GM19468 (cell line): ENCODE measurements around the gene TBC1D24.

Experiments used
- ATAC-seq: cut with Tn5 transposase; IDR thresholded peaks from one replicate; pipeline ENCODE4 v1.9.1; 2021; ENCODE audit warnings: mild to moderate bottlenecking, moderate library complexity, moderate number of reproducible peaks; ENCODE audit not compliant: unreplicated experiment; ENCODE audit errors: extremely low read depth

Gene TBC1D24

DNA sequence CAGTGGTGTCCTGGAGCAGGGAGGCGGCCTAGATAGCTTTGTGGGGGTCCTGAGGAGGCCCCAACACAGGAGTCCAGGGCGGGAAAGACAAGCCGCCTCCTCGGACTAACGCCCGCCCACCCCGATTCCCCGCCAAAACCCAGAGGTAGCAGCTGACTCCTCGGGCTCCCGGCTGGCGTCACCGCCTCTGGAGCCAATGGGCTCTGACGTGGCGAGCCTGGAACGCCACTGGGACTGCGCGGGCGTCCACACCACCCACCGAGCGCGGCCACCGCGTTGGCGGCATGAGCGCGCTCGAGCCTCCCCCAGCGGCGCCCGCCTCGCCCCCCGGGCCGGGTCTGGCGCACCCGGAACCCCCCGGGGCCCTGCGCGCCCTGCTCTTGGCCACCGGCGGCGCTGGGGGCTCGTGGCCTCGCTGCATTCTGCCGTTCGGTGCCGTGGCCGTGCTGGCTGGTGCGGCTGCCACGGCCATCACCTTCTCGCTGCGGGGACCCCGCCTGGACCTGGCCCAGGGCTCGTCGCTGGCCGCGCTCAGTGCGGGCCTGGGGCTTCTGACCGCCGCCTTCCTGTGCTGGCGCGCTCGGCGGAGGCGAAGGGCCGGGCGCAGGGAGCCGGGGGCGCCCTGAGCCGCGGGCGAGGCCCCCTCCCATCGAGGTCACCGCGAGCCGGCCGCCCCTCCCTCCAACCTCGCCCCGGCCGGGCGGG, 7.2 kb upstream of the TBC1D24 start:
- no peak for ATAC-seq

- no peak for ATAC-seq
Observed at GRCh38 chr16:2468233-2468724, 6.6 kb upstream of the TBC1D24 start.

GRCh38 chr16:2468725-2469398, 6.1 kb upstream of the TBC1D24 start:
- ATAC-seq = no peak

DNA sequence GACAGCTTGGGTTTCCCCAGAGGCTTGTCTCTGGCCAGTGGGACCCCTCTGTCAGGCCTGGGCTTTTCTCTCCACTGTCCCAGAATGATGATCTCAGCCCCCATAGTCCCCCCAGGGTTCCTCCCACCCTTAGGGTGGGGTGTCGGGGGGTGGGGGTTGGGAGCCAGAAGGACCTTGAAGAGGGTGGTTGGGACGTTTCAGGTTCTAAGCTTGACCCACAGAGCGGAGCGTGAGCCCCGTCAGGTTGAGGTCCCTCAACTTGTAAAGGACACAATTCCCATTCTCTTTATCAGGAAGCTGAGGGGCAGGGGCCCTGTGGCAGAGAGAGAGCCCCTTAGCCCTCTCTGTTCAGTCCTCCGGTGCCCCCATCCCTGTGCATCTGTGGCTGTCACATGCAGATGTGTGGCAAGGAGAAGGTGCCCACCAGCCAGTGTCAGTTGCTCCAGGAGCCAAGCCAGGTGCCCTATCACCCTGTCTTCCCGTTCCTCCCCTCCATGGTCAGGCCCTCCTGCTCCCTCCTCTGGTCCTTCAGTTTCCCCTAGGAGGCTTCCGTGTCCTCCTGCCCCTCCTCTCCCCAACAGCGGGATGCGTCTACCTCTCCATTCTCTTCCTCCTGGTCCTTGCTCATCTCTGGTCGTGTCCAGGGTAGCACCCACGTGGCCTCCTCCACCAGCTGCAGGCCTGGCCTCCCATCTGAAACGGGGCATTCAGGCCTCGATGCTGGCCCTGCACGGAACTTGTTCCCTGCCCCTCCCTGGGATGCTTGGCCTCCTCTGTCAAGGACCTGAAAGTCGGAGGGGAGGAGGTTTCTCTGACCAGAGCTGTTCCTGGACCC, 5.3 kb upstream of the TBC1D24 start:
- ATAC-seq = no peak

- no peak for ATAC-seq
Observed at GRCh38 chr16:2470234-2470601, 4.7 kb upstream of the TBC1D24 start.

GRCh38 chr16:2470603-2471015, 4.3 kb upstream of the TBC1D24 start:
- ATAC-seq = no peak

- no peak for ATAC-seq
Observed at GRCh38 chr16:2471016-2471652, 3.8 kb upstream of the TBC1D24 start, which contains the start of gene NTN3. TSS of gene NTN3 (plus strand) at chr16:2471297. CDS start at chr16:2471702, 405 bp downstream.

DNA sequence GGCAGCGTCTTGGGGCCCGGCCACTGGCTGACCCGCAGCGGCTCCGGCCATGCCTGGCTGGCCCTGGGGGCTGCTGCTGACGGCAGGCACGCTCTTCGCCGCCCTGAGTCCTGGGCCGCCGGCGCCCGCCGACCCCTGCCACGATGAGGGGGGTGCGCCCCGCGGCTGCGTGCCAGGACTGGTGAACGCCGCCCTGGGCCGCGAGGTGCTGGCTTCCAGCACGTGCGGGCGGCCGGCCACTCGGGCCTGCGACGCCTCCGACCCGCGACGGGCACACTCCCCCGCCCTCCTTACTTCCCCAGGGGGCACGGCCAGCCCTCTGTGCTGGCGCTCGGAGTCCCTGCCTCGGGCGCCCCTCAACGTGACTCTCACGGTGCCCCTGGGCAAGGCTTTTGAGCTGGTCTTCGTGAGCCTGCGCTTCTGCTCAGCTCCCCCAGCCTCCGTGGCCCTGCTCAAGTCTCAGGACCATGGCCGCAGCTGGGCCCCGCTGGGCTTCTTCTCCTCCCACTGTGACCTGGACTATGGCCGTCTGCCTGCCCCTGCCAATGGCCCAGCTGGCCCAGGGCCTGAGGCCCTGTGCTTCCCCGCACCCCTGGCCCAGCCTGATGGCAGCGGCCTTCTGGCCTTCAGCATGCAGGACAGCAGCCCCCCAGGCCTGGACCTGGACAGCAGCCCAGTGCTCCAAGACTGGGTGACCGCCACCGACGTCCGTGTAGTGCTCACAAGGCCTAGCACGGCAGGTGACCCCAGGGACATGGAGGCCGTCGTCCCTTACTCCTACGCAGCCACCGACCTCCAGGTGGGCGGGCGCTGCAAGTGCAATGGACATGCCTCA, 3.1 kb upstream of the TBC1D24 start:
- ATAC-seq = no peak

- no peak for ATAC-seq
Observed at GRCh38 chr16:2472488-2472864, 2.5 kb upstream of the TBC1D24 start.

DNA sequence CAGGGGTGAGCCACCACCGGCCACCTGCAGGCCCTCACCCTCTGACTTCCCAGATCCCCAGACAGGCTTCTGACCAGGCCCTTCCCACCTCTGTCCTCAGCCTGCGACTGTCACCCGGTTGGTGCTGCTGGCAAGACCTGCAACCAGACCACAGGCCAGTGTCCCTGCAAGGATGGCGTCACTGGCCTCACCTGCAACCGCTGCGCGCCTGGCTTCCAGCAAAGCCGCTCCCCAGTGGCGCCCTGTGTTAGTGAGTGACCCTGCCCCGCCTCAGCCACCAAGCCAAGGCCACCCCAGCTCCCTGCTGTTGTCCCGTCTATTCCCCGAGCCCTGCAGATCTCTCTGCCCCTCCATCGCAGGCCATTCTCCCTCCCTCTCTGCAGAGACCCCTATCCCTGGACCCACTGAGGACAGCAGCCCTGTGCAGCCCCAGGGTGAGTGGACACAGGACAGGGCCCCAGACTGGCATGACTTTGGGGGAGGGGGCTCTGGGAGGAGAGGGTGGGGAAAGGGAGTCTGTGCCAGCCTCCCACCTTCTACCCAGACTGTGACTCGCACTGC, 2.0 kb upstream of the TBC1D24 start:
- ATAC-seq = no peak

DNA sequence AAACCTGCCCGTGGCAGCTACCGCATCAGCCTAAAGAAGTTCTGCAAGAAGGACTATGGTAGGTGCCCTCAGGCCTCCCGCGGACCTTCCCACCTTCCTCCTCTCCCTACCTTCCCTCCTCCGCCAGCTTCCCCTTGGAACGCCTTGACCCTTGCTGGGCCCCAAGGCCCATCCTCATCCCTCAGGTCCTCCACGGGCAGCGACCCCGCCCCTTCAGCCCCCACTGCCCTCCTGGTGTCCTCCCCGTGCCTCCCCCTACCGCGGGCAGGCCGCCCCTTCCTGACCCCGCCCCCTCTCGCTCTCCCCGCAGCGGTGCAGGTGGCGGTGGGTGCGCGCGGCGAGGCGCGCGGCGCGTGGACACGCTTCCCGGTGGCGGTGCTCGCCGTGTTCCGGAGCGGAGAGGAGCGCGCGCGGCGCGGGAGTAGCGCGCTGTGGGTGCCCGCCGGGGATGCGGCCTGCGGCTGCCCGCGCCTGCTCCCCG, 1.4 kb upstream of the TBC1D24 start:
- ATAC-seq = no peak

DNA sequence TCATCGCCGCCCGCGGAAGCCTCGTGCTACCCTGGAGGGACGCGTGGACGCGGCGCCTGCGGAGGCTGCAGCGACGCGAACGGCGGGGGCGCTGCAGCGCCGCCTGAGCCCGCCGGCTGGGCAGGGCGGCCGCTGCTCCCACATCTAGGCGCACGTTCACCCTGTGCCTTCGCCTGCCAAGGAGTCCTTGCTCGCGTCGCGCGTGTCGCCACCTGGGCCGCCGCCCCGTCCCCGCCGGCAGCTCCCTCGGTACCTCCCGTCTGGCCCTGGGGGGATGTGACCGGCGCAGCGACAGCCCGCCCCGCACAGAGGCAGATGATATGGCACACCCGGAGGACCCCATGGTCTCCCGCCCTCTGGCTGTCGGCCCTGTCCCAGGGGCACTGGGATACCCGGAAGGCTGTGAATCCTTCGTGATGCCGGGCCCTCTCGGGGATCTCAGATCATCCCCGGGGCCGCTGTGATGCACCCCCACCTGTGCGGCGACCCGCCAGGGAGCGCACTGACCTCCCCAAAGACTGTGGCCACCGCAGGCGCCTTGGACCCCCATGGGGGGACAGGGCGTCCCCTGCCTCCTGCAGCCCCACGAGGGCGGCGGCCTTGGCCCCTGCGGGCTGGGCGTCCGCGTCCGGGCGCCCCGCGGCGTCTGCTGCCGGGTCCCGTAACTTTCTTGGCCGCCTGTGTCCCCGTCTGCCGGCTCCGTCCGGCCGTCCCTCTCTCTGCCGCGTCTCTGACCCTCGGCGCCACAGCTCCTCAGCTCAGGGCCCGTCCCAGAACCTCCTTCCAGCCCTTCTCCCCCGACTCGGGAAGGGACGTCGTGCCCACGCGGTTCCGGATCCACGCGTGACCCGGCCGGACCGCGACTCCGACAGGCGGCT, 689 bp upstream of the TBC1D24 start:
- no peak for ATAC-seq

DNA sequence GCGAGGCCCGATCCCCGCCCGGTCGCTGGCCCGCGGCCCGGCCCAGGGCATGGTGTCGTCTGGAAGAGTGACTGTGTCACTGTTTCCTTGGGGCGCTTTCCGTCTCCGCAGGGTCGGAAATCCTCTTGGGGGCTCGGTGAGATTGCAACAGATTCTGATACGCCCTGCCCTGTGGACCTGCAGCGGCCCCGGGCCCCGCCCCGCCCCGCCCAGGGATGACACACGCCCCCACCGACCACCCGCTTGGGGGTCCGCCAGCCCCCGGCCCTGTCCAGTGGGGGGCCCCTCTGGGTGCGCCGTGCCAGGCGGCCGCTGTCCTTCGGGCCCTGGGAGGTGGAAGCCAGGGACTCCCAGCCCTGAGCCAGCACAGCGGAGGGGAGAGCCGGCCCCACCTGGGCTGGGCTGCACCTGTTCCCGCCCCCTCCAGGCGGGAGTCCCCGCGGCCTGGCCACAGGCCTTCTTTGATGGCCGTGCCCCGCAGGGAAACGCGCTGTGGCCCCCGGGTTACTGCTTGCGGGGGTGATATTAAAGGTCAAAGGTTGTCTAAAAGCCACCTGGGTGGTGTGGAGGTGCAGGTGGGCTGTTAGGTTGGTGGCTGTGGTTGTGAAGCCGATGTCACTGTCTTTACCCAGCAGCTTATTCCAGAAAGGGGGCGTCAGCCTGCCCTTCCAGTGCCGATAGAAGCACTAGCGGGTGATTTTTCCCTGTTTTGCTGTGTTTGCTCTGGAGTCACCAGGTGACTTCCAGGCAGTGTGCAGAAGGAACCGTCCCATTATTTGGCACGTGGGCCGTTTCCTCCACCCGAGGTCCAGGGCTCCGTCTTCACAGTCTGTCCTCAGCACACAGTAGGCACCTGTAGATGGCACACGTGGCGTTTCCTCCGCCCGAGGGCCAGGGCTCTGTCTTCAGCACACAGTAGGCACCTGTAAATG, 752 bp downstream of the TBC1D24 start:
- ATAC-seq = no peak

DNA sequence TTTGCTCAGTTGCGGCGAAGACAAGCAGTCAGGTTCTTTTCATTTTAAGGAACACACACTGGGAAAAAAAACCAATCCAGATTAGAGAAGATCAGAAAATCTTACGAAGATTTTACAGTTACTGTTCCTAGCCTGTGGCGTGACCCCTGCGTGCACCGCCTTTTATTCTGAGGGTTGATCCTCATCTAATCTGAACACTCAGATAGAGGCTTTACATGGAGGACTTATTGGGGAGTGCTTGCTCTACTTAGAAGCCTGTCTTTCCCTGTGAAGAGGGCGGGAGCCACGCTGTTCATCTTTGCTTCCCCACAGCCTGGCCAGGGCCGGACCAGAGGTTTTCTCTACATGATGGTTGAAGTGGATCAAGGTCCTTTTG, 1.4 kb downstream of the TBC1D24 start:
- no peak for ATAC-seq

GRCh38 chr16:2476741-2477140, 1.8 kb downstream of the TBC1D24 start:
- ATAC-seq = no peak

DNA sequence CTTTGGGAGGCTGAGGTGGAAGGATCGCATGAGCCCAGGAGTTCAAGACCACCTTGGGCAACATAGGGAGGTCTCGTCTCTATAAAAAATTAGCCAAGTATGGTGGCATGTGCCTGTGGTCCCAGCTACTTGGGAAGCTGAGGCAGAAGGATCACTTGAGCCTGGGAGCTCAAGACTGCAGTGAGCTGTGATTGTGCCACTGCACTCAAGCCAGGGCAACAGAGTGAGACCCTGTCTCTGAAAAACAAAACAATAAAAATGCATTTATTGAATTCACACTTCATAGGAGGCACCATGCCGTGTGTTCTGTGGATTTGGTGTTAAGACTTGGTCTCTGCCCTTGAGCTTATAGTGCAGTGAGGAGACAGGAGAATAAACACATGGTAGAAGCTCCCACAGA, 2.4 kb downstream of the TBC1D24 start:
- ATAC-seq = no peak

GRCh38 chr16:2478279-2478678, 3.4 kb downstream of the TBC1D24 start:
- no peak for ATAC-seq
